HG02981 (cell line): ENCODE results near the gene CASZ1.

Source experiments
- ATAC-seq: cut with Tn5 transposase; IDR thresholded peaks from one replicate; pipeline ENCODE4 v1.9.1; 2021; ENCODE audit warnings: mild to moderate bottlenecking, moderate library complexity; ENCODE audit not compliant: unreplicated experiment

CASZ1 gene

DNA sequence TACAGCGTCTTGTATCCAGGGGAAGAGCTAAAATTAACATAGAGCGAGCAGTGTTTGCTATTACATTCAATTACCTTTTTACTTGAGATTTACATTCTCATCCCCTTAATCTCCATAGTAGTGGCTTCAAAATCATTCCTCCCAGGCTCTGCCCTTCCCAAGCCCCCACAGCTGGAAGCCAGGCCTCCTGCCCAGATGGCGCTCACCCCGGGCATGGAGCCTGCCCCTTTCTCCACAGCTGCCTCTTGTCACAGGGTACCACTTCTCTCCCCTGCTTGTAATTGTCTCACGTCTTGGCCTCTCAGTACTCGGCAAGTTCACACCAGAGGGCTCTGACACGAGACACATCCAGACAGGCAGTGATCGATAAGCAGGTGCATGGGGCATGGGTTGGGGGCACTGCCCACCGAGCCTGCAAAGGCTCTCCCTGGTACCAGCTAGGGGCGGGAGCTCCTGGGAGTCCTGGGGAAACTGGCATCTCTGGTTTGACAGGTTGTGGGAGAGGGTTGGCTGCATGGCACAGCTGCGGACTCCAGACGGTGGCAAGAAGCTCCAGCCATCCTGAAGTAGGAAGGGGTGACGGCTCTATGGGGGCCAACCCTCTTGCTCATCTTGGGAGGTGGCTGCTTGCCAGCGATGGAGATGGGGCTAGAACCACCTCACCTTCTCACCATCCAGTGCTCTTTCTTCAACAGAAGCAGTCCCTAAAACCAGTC, 20.1 kb downstream of the CASZ1 start:
- ATAC-seq = no peak

DNA sequence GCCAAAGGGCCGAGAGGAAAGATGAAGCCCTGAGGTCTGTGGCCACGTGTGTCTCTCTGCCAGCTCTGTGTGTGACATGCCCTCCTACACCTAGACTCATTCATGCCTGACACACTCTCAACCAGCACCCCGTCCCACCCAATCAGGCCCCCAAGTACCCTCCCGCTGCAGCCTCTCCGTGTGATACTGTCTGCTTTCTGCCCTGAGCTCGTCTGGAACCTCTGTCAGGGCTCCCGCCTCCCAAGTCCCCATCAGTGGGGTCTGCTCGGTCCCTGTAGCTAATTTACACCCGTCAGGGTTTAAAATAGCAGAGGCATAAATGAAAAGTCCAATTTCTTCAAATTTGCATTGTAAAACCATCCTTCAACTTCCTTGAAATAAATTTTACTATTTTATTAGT, 20.7 kb downstream of the CASZ1 start:
- ATAC-seq = no peak

DNA sequence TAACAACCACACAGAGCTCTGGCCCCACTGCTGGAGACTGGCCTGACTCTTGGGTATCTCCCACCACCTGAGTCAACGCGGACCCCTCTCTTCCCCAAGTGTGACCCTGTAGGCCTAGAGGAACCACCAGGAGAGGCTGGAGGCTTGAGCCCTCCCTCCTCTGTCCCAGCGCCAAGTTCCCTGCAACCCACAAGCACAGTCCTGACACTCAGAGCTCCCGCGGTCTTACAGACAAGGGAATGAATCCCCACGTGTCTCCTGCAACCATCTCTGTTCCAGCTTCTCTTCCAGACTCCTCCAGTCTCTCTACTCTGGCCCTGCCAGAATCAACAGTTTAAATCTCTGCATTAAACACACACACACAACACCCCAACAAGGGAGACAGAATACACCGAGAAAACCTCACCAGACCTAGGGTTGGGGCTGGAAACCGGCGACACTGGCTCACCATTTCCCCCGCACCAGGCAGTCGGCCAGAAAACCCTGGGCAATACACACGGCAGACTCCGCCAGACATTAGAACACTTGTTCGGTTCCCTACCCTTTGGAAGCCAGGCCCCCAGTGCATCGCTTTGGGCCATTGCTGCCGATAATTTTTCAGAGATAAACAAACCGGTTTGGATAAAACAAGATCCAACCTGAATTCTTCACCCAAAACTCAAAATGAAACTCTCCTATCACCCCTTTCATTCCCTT, 21.7 kb downstream of the CASZ1 start:
- no peak for ATAC-seq

DNA sequence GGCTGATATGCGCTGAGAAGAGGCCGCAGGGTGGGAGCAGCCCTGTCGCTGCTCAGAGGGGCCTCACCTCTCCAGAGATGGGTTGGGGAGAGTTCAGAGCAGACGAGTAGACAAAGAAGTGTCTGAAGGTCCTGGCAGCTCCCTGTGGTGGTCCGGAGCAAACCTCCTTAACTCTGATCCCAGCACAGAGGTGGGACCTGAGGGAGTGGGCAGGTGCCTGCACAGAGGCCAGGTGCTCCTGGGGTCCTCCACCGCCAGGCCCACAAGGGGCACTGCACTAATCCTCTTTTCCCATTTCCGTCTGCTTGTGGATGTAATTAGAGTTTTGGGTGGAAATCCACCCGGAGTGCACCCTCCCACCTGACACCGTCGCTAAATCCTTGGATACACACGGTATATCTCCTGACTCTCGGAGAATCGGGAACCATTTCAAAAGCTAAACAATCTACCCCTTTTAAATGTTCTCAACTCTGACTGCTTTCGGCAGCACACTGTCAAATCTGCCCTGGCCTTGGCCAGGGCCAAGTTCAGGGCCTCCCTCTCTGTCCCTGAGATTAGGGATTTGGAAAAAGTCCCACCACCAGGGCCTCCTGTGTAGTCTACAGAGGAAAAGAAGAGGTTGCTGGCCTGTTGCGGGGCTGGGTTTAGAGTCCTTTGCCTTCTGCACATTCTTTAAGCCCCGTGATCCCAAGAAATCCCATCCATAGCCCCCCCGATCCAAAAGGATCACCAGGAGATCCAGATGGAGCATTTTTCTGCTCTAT, 22.4 kb downstream of the CASZ1 start:
- ATAC-seq = no peak

- ATAC-seq = no peak
These were observed 23.1 kb downstream of the CASZ1 start for GRCh38 chr1:10773376-10773775.

GRCh38 chr1:10772711-10773110, 23.7 kb downstream of the CASZ1 start:
- no peak for ATAC-seq

DNA sequence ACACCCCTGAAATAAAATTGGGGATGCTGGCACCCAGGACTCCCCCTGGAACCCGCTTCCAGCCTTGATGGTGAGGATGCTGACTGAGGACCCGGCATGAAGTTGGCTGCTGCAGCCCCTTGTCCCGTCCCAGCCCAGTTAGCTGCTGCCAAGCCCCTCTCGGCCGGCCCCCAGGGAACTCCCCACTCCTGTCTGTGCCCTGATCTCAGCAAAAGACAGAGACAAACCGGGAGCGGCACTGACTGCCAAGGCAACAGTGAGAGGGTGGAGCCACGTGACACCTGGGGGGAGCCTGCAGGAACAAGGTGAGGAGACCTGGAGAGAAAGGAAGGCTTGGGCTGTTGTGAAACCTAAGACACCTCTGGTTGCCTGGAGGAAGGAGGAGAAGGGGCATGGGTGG, 24.7 kb downstream of the CASZ1 start:
- ATAC-seq = no peak

DNA sequence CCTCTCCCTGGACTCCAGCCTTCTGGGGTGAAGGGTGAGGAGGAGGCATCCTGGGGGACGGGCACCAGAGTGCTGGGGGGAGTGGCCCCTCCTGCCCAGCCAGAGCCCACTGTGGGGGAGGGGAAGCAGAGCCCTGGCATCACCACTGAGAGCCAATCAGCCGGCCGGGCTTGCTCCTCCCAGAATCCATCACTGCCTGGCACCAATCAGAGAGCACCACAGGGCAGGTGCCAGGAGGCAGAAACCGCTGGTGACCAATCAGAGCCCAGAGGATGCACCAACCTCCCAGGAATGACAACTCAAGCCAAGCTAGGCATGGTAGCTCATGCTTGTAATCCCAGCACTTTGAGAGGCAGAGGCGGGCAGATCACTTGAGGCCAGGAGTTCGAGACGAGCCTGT, 27.9 kb downstream of the CASZ1 start:
- no peak for ATAC-seq

DNA sequence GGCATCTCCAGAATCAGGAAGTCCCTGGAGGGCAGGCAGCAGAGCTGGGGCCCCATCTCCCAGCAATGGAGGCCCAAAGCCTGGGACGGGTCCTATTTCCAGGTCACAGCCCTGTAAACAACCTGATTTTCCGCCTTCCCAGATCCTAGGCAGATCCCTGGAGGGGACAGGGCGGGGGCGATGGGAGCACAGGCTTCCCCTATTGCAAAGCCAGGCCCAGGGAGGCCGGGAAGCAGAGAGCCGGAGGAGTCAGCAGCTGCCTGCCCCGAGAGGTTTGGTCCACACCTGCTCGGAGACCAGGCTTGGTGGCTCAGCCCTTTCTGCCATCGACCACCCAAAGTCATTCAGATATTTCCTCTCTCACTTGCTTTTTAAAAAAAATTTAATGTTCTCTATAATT, 29.2 kb downstream of the CASZ1 start:
- no peak for ATAC-seq

DNA sequence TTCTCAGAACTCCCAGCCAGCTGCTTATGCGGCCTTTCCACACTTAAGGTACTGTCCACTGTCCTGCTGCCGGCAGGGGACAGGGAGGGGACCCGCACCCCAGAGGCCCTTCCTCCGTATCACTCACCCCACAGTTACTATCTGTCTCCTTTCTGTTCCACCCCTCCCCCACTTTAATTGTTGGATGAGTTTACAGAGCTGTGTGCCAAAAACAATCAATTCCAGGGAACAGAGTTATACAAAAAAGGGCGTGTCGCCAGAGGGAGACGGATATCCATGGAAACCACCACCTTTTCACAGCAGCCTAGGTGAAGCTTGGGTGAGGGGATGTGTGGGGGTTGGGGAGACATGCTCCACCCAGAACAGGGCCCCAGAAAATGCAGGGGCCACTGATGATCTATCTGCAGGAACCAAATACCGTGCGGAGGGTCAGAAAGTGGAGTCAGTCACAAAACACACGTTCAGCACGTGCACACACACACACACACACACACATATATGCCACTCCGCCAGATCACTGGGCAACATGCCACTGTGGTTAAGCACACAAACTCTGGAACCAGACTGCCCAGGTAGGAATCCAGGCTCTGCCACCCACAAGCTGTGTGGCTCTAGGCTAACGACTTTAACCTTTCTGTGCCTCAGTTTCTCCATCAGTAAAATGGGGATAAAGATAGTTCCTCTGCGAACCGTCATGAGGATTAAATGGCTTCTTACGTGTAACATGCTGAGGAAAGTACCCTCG, 30.5 kb downstream of the CASZ1 start:
- no peak for ATAC-seq

DNA sequence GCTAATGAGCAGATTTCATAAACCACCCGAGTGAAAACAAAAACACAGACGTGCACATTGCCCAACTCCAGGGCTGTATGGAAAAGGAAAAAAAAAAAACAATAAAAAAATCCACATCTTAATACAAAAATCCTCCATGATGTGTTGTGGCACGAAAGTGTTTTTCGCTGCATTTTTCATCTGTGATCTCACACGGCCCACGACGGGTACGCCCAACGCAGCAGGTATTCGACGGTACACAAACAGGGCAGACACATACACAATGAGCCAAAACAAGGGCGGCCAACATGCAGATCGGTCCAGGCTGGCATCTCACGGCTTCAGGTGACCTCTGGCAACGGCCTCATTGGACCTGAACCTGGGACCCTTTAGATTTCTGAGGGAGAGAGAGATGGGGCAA, 31.1 kb downstream of the CASZ1 start:
- no peak for ATAC-seq

- ATAC-seq = no peak
These were observed 32.1 kb downstream of the CASZ1 start for GRCh38 chr1:10764296-10764798.

DNA sequence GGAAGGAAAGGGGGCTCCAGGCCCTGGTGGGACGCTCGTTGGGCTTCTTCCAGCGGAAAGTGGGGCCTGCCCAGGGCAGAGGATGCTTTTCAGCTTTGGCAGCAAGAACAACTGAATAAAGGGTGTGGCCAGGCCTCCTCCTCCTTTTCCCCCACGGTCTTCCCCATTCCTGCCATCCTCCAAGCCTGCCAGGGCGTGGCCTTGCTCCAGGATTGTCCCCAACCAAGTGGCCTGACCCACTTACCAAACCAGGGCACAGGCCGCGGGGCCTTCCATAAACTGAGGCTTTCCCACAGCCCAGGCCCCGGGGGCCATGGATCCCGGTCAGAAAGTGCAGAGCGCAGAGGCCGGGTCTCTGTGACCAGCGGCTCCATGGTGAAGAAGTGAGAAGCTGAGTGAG, 33.6 kb downstream of the CASZ1 start:
- ATAC-seq = no peak

DNA sequence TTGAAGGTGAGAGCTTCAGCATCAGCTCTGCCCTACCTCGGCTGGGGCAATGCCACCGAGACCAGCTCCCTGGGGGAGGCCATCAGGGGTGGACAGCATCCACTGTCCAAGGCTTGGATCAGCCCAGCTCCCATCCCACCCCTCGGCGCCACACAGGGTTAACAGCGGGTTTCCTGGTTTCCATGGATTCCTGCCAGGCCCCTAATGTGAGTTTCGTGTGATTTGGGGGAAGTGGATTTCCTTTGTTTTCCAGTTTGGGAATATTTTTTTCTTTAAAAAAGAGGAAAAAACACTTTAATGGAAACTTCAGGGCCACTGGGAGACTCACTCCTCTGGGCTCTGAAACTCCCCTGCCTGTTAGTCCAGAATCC, 34.3 kb downstream of the CASZ1 start:
- no peak for ATAC-seq

GRCh38 chr1:10761503-10762152, 34.8 kb downstream of the CASZ1 start:
- no peak for ATAC-seq

DNA sequence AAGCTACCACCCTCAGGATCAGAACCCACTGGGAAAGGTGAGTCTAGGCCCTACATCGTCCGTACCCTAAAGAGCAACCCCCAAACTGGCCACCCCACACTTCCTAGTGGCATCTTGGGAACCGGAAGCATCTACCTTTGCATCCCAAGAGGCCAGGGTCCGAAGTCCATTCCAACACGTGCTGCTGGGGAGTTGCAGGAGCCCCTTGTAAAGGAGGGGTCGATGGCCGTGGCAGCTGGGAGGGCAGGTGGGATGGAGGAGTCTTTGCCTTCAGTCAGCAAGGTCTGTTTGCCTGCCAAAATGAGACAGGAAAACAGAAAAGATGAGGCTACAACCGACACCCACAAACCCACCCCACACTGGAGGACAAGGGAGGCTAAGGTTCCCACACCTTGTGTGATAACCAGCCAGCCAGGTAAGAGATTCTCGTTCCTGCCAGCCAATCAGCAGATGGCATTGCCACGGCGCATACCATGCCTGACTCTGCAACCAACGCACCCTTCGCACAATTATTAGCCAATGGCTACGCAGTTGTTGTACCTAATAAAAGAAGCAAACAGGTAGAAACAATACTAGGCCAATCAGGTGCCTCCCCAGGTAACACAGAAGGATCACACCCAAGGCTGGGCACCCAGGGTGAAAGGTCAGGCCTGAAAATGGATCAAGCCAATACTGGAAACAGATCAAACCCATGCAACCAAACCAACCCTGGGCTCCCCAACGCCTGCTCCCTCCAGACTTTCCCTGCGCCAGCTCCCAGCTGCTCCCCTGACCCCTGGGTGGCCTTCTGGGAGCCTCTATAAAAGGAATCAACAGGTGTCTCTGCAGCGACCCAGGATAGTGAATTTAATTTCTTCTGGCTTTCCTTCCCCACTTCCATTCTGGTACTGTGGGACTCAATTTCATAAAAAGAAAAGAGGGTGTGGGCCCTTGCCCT, 35.6 kb downstream of the CASZ1 start:
- ATAC-seq = no peak

- ATAC-seq = no peak
These were observed 36.8 kb downstream of the CASZ1 start for GRCh38 chr1:10759413-10760200.

GRCh38 chr1:10756842-10757241, 39.6 kb downstream of the CASZ1 start:
- ATAC-seq = no peak
